ENCODE results near the gene PRKAR2B. TPM values are rescaled to one million over a fixed set of nuclear protein-coding genes. Genes with fewer than 3 reads are reported as not detected.

Gene PRKAR2B
- total and polyA plus RNA-seq, 2 of the 4 experiments (the other 2 are of a cell fraction): 3.0 to 3.1 TPM

DNA sequence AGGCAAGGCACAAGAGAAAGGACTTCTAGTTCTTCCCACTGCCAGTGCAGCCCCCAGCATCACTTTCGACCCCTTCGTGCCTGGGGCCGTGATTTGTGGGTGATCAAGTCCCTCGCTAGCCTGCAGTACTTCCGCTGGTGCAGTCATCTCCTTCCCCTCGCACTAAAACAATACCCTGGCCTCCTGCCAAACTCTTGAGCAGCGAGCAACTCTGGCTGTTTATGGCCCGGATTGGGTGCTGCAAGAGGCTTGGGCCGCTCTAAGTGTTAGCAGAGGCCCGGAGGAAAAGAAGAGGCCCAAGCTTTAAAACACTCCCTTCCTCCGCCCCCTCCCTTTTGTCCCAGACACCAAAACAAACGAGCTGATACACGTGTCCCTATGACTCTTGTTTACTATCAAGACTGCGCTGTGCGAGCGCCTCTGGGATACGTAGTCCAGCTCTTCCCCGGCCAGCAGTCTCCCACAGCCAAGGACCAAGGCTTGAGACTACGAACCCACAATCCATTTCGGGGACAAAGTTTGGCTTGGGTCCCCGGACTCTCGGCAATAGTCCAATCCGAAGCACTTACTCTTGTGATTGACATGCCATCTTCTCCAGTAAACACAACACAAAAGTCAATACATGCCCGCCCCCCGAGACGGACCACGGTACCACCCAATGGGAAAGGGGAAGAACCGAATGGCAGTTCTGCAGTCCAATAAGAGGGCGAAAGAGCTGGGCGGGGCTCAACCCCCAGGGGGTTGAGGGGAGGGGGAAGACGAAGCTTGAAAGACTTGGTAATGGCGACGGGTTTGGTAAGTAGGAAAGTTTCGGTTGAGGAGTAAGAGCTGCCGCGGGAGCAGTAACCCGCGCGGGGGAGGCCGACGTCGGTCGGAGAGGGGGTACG, 124.0 kb downstream of the PRKAR2B start, which contains the start of gene HBP1 (continued):
- TF ChIP-seq MXI1 (IDR thresholded peaks at IDR 0.05; ENCODE audit: borderline replicate concordance, low read depth, low read length): peak; percentile 68; the same call in 1 of the 2 replicates
- peak; percentile 89; the same call in 1 of the 2 replicates for TF ChIP-seq CHD1 (IDR thresholded peaks at IDR 0.05; ENCODE audit: low read depth, low read length)

All from IMR-90 (cell line).